WTC11 (cell line): ENCODE data around the gene RECK.

Source experiments
- CBFB ChIP-seq: sonication (generic); formaldehyde crosslinking; IDR thresholded peaks from 2 replicates; pipeline ENCODE4 v1.8.1; 2022; ENCODE audit warnings: mild to moderate bottlenecking, low read depth, missing genetic modification reagents
- CREB1 ChIP-seq: sonication (generic); formaldehyde crosslinking; IDR thresholded peaks from 2 replicates; pipeline ENCODE4 v1.8.0; 2023; ENCODE audit warnings: mild to moderate bottlenecking, missing genetic modification reagents
- ETV6 ChIP-seq: sonication (generic); formaldehyde crosslinking; IDR thresholded peaks from 2 replicates; pipeline ENCODE4 v1.8.1; 2022; ENCODE audit warnings: mild to moderate bottlenecking, missing genetic modification reagents
- JUN ChIP-seq: sonication (generic); formaldehyde crosslinking; IDR thresholded peaks from 2 replicates; pipeline ENCODE4 v1.8.0; 2023; ENCODE audit warnings: mild to moderate bottlenecking, missing genetic modification reagents
- NFE2L1 ChIP-seq: sonication (generic); formaldehyde crosslinking; IDR thresholded peaks from 2 replicates; pipeline ENCODE4 v1.8.1; 2023; ENCODE audit warnings: missing genetic modification reagents
- NR1H2 ChIP-seq: sonication (generic); formaldehyde crosslinking; IDR thresholded peaks from 2 replicates; pipeline ENCODE4 v1.9.0; 2021; ENCODE audit warnings: mild to moderate bottlenecking, moderate library complexity, missing genetic modification reagents
- ZNF219 ChIP-seq: sonication (generic); formaldehyde crosslinking; IDR thresholded peaks from 2 replicates; pipeline ENCODE4 v1.8.0; 2023; ENCODE audit warnings: missing genetic modification reagents, mild to moderate bottlenecking, borderline replicate concordance
- TF ChIP-seq, protein P1 (sequence below): fragments of 200-600 bp; IDR thresholded peaks from 2 replicates; pipeline ENCODE4 v1.8.0; 2022; ENCODE audit warnings: antibody characterized with exemption
- TF ChIP-seq, protein P2 (sequence below): sonication (generic); formaldehyde crosslinking; IDR thresholded peaks from 2 replicates; pipeline ENCODE4 v1.8.0; 2023; ENCODE audit warnings: missing genetic modification reagents
- TF ChIP-seq, protein P3 (sequence below): sonication (generic); formaldehyde crosslinking; IDR thresholded peaks from 2 replicates; pipeline ENCODE4 v1.8.1; 2023; ENCODE audit warnings: mild to moderate bottlenecking, missing genetic modification reagents, moderate library complexity
- TF ChIP-seq, protein P4 (sequence below): sonication (generic); formaldehyde crosslinking; IDR thresholded peaks from 2 replicates; pipeline ENCODE4 v1.8.0; 2022; ENCODE audit warnings: mild to moderate bottlenecking, missing genetic modification reagents
- TF ChIP-seq, protein P5 (sequence below): sonication (generic); formaldehyde crosslinking; IDR thresholded peaks from 2 replicates; pipeline ENCODE4 v1.8.1; 2022; ENCODE audit warnings: low read depth, missing genetic modification reagents, borderline replicate concordance
- TF ChIP-seq, protein P6 (sequence below): sonication (generic); formaldehyde crosslinking; IDR thresholded peaks from 2 replicates; pipeline ENCODE4 v1.8.1; 2022; ENCODE audit warnings: low read depth, mild to moderate bottlenecking, moderate library complexity, missing genetic modification reagents, borderline replicate concordance
- TF ChIP-seq, protein P7 (sequence below): sonication (generic); formaldehyde crosslinking; conservative IDR thresholded peaks from 2 replicates; pipeline ENCODE4 v1.8.1; 2022; ENCODE audit warnings: mild to moderate bottlenecking, missing genetic modification reagents

DNA sequence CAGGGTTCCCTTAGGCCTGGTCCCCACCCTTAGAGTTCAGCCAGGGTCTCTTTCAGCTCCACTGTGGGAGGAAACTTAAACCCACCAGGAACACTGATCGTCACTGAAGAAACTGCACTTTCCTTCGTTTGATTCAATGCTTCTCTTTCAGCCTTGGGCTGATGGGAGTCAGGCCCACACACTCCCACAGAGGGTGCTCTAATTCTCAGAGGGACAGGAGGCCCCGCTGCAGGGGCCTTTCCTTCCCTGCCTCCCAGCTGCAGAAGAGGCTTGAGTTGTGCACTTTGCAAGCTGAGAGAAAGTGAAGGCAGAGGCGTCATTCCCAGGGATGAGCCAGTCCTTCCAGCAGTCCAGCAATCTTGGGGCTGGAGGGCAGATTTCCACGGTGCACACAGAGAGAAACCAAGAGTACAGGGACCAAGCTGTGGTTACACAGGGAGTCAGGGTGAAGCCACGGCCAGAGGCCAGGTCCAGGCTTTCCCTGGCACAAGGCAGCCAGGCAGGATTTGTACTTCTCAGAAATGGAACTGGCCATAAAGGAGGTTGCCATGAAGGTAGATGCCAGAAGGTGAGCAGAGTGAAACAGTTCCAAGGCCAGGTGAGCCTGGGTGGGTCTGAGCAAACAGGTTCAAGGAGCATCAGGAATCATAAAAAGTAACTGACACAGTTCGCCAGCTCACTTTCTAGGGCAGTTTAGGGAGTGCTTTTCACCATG is 89.5 kb downstream of the RECK start:
- TF ChIP-seq, protein P1, sequence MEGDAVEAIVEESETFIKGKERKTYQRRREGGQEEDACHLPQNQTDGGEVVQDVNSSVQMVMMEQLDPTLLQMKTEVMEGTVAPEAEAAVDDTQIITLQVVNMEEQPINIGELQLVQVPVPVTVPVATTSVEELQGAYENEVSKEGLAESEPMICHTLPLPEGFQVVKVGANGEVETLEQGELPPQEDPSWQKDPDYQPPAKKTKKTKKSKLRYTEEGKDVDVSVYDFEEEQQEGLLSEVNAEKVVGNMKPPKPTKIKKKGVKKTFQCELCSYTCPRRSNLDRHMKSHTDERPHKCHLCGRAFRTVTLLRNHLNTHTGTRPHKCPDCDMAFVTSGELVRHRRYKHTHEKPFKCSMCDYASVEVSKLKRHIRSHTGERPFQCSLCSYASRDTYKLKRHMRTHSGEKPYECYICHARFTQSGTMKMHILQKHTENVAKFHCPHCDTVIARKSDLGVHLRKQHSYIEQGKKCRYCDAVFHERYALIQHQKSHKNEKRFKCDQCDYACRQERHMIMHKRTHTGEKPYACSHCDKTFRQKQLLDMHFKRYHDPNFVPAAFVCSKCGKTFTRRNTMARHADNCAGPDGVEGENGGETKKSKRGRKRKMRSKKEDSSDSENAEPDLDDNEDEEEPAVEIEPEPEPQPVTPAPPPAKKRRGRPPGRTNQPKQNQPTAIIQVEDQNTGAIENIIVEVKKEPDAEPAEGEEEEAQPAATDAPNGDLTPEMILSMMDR, result no peak
- no peak for TF ChIP-seq ETV6
- no peak for TF ChIP-seq CBFB (CRISPR knock-in tag)
- TF ChIP-seq, protein P2, sequence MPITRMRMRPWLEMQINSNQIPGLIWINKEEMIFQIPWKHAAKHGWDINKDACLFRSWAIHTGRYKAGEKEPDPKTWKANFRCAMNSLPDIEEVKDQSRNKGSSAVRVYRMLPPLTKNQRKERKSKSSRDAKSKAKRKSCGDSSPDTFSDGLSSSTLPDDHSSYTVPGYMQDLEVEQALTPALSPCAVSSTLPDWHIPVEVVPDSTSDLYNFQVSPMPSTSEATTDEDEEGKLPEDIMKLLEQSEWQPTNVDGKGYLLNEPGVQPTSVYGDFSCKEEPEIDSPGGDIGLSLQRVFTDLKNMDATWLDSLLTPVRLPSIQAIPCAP (CRISPR knock-in tag), result no peak
- TF ChIP-seq, protein P3, sequence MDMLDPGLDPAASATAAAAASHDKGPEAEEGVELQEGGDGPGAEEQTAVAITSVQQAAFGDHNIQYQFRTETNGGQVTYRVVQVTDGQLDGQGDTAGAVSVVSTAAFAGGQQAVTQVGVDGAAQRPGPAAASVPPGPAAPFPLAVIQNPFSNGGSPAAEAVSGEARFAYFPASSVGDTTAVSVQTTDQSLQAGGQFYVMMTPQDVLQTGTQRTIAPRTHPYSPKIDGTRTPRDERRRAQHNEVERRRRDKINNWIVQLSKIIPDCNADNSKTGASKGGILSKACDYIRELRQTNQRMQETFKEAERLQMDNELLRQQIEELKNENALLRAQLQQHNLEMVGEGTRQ (CRISPR knock-in tag), result no peak
- no peak for TF ChIP-seq CREB1 (CRISPR knock-in tag)
- TF ChIP-seq, protein P4, sequence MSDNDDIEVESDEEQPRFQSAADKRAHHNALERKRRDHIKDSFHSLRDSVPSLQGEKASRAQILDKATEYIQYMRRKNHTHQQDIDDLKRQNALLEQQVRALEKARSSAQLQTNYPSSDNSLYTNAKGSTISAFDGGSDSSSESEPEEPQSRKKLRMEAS (CRISPR knock-in tag), result no peak
- TF ChIP-seq NR1H2 (CRISPR knock-in tag), result no peak
- TF ChIP-seq, protein P5, sequence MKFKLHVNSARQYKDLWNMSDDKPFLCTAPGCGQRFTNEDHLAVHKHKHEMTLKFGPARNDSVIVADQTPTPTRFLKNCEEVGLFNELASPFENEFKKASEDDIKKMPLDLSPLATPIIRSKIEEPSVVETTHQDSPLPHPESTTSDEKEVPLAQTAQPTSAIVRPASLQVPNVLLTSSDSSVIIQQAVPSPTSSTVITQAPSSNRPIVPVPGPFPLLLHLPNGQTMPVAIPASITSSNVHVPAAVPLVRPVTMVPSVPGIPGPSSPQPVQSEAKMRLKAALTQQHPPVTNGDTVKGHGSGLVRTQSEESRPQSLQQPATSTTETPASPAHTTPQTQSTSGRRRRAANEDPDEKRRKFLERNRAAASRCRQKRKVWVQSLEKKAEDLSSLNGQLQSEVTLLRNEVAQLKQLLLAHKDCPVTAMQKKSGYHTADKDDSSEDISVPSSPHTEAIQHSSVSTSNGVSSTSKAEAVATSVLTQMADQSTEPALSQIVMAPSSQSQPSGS (CRISPR knock-in tag), result no peak
- TF ChIP-seq, protein P6, sequence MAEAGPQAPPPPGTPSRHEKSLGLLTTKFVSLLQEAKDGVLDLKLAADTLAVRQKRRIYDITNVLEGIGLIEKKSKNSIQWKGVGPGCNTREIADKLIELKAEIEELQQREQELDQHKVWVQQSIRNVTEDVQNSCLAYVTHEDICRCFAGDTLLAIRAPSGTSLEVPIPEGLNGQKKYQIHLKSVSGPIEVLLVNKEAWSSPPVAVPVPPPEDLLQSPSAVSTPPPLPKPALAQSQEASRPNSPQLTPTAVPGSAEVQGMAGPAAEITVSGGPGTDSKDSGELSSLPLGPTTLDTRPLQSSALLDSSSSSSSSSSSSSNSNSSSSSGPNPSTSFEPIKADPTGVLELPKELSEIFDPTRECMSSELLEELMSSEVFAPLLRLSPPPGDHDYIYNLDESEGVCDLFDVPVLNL (CRISPR knock-in tag), result no peak
- no peak for TF ChIP-seq NFE2L1
- TF ChIP-seq JUN (CRISPR knock-in tag), result no peak
- TF ChIP-seq, protein P7, sequence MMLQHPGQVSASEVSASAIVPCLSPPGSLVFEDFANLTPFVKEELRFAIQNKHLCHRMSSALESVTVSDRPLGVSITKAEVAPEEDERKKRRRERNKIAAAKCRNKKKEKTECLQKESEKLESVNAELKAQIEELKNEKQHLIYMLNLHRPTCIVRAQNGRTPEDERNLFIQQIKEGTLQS (CRISPR knock-in tag), result no peak
- TF ChIP-seq ZNF219 (CRISPR knock-in tag), result no peak
